ENCODE results near the gene LHB.
"Not testable (repeated sequence)": the region's sequence is repeated elsewhere in the genome, so short reads cannot be mapped to it uniquely, and the experiment has no call there.

DNA sequence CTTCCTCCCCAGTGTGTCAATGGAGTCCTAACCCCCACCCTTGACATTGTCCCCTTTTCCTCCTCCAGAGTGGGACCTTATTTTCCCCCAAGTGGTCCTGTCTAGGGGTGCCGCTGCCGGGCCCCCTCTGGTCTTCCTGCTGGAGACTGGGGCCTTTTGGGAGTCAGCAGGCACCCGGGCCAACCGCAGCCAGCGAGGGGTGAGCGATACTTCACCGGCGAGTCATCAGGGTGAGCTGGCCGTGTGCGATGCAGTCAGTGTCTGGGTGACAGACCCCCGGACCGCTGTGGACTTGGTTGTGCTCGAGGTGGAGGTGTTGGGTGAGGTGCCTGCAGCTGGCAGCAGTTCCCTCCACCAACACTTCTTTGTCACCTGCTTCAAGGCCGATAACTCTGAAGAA, 12.9 kb upstream of the LHB start:
- not testable (repeated sequence) for TF ChIP-seq POLR2A (IDR thresholded peaks at IDR 0.05; ENCODE audit: low read depth, low read length); TAF1 (IDR thresholded peaks at IDR 0.05; ENCODE audit: borderline replicate concordance, low read depth, low read length)

All from GM12892 (cell line).